Adrenal gland (tissue), 19 donors: Measurements from ENCODE around the gene HOXA1. TPM values are rescaled to one million over a fixed set of nuclear protein-coding genes. Genes with fewer than 3 reads are reported as not detected.

Source experiments
- DNase-seq, 7 donors: peaks; one replicate each; pipeline ENCODE4 v3.0.0-alpha.2; 2019 to 2020
- H3K27ac ChIP-seq, 5 donors: fragments of 200-600 bp; sonication (generic) in 4 of 5; 1 replicate in 3 of 5; 2 replicates in 2 of 5; pipeline versions ENCODE4 v1.5.1 to v1.8.0; 2016 to 2020; ENCODE audit warnings: mild to moderate bottlenecking in 1 of 5
- H3K27me3 ChIP-seq: fragments of 200-600 bp; 2 replicates; pipeline ENCODE4 v1.8.0; 2021
- H3K36me3 ChIP-seq, 2 donors: fragments of 200-600 bp; replicated peaks in 1 of 2; 1 replicate in 1 of 2; 2 replicates in 1 of 2; pipeline versions ENCODE4 v1.5.1 to v1.8.0; 2018 to 2022
- H3K4me1 ChIP-seq, 2 donors: fragments of 200-600 bp; replicated peaks in 1 of 2; 1 replicate in 1 of 2; 2 replicates in 1 of 2; pipeline versions ENCODE4 v1.5.1 to v1.8.0; 2018 to 2021
- H3K4me3 ChIP-seq, 4 donors: fragments of 200-600 bp; sonication (generic) in 3 of 4; one replicate each; pipeline ENCODE4 v1.5.1; 2016 to 2018
- H3K9me3 ChIP-seq, 3 donors: fragments of 200-600 bp; sonication (generic) in 1 of 3; replicated peaks in 1 of 3; 1 replicate in 2 of 3; 2 replicates in 1 of 3; pipeline versions ENCODE4 v1.5.1 to v1.8.0; 2016 to 2021
- POLR2A ChIP-seq, 2 donors: fragments of 450-650 bp; IDR thresholded peaks; one replicate each; pipeline ENCODE4 v1.6.1; 2017; ENCODE audit warnings: antibody characterized with exemption in 2 of 2, mild to moderate bottlenecking in 2 of 2, moderate library complexity in 1 of 2
- WGBS, 4 donors: extraction: QIAGEN DNeasy Blood & Tissue Kit in 2 of 4; methylation state at CpG; one replicate each; pipeline versions ENCODE4 v1.1.5 to v1.1.7; 2013 to 2017; 5-methylcytosine and 5-hydroxymethylcytosine counted together
- intact Hi-C, 2 donors: fragments of 100-400 bp; cut with DNase I; formaldehyde crosslinking; loops; one replicate each; pipeline versions ENCODE4 v1.14.1 to v1.15.0; 2022 to 2023
- long read RNA-seq, 10 donors: library from polyadenylated mRNA in 3 of 10; unstranded in 2 of 10; stranded (forward) in 1 of 10; transcript quantifications; one replicate each; pipeline ENCODE4 v2.0.0 and lab custom pipeline, GENCODE V29; 2021 to 2026
- polyA plus RNA-seq, 3 donors: library from polyadenylated mRNA; stranded (reverse); fragments of 200-250 nt in 2 of 3; fragments of 350-450 nt in 1 of 3; fragmentation: Illumina TruSeq in 1 of 3; extraction: RNeasy Lipid Tissue Mini Kit (QIAGEN cat#74804) in 1 of 3; gene quantifications; one replicate each; pipeline ENCODE4 v1.2.3, GENCODE V29; 2013 to 2014
- total RNA-seq, 9 donors: library from RNA; depleted of rRNA in 4 of 9; stranded (reverse); fragments of >200 nt in 4 of 9; fragments of 120-200 nt in 1 of 9; fragmentation: NEBNext Ultra II Directional in 1 of 9; extraction: Animal tissue kit (Norgen Biotek cat#: 25700) in 1 of 9; gene quantifications; one replicate each; pipeline versions ENCODE4 v1.1.0 to v1.2.4, GENCODE V29; 2013 to 2023
- TF ChIP-seq, protein P1 (sequence below), 6 experiments: fragments of 450-650 bp in 4 of 6; fragments of 200-600 bp in 2 of 6; sonication (generic) in 1 of 6; IDR thresholded peaks; 1 replicate in 5 of 6; 2 replicates in 1 of 6; pipeline versions ENCODE4 v1.5.1 to v1.8.0; 2016 to 2021; ENCODE audit warnings: antibody characterized with exemption in 6 of 6, mild to moderate bottlenecking in 2 of 6, moderate library complexity in 1 of 6
- donor health status: healthy with polysubstance abuse.
- donor health status: Bipolar disorder and iron deficiency.
- donor health status: DM: yes; HTN: yes; CAD: no.
- donor health status: DM: no; HTN: no; CAD: no.
- donor health status: DM: no; HTN: no; CAD: no.
- donor health status: DM: yes; HTN: yes; CAD: no.

HOXA1 gene
- 1 to 10 TPM in 3 of 9 donors, under 1 TPM in 5, not detected in 1; 0.18 to 4.4 (median 0.90) TPM for total RNA-seq
- under 1 TPM; 0.30 to 0.97 (median 0.32) TPM for polyA plus RNA-seq
- long read RNA-seq, donor 1, partial matches to known transcripts, result 0 of 1 reads
- long read RNA-seq, donor 1, other reads (novel, unspliced or antisense), result 0 of 1 reads
- long read RNA-seq, donor 2, partial matches to known transcripts, result 5 of 5 reads
- long read RNA-seq, donor 2, other reads (novel, unspliced or antisense), result 0 of 5 reads
- long read RNA-seq, donor 3, partial matches to known transcripts, result 0 of 1 reads
- long read RNA-seq, donor 3, other reads (novel, unspliced or antisense), result 0 of 1 reads
- long read RNA-seq, donor 4, result 0 reads
- long read RNA-seq, donor 5, result 0 reads
- long read RNA-seq, donor 6, result 0 reads
- long read RNA-seq, donor 7, partial matches to known transcripts, result 0 of 1 reads
- long read RNA-seq, donor 7, other reads (novel, unspliced or antisense), result 0 of 1 reads
- long read RNA-seq, donor 8, partial matches to known transcripts, result 0 of 2 reads
- long read RNA-seq, donor 8, other reads (novel, unspliced or antisense), result 0 of 2 reads
- long read RNA-seq, donor 9, partial matches to known transcripts, result 0 of 3 reads
- long read RNA-seq, donor 9, other reads (novel, unspliced or antisense), result 0 of 3 reads
- long read RNA-seq, donor 10, partial matches to known transcripts, result 0 of 2 reads
- long read RNA-seq, donor 10, other reads (novel, unspliced or antisense), result 0 of 2 reads

GRCh38 chr7:27095897-27096767, at the start of gene HOXA1:
Gene HOXA1 (minus strand): TSS chr7:27096000. CDS start chr7:27095912, 88 bp downstream.
- Histone ChIP-seq H3K27ac (peak within 1 kb of the TSS; percentile 56 to 95 (median 85)), H3K4me1 (peaks cover 22 to 26% of the 10 kb centered on the region in 2 donors), H3K4me3 (peak within 1 kb of the TSS; percentile 51 to 83 (median 76)), H3K27me3 (no peaks in the 10 kb centered on the region), H3K36me3 (no peaks in the 10 kb centered on the region), H3K9me3 (no peaks in the 10 kb centered on the region)
- DNase-seq, result peak; percentile 83 to 92 (median 89)
- WGBS, 4 donors, result 0 to 1% (median 1%) methylated on average over 37 to 68 of the region's 68 CpGs
- TF ChIP-seq, protein P1, sequence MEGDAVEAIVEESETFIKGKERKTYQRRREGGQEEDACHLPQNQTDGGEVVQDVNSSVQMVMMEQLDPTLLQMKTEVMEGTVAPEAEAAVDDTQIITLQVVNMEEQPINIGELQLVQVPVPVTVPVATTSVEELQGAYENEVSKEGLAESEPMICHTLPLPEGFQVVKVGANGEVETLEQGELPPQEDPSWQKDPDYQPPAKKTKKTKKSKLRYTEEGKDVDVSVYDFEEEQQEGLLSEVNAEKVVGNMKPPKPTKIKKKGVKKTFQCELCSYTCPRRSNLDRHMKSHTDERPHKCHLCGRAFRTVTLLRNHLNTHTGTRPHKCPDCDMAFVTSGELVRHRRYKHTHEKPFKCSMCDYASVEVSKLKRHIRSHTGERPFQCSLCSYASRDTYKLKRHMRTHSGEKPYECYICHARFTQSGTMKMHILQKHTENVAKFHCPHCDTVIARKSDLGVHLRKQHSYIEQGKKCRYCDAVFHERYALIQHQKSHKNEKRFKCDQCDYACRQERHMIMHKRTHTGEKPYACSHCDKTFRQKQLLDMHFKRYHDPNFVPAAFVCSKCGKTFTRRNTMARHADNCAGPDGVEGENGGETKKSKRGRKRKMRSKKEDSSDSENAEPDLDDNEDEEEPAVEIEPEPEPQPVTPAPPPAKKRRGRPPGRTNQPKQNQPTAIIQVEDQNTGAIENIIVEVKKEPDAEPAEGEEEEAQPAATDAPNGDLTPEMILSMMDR (IDR thresholded peaks at IDR 0.05), result no peak
- TF ChIP-seq POLR2A (IDR thresholded peaks at IDR 0.05), result peak; percentile 57 to 82
- intact Hi-C loops, result loop anchor here in 1 of 2 donors (10.0 kb wide), 1 partner anchor 231 kb away; the partner anchor contains the start of gene SKAP2

GRCh38 chr7:27145165-27145913, 49.5 kb upstream of the HOXA1 start:
- intact Hi-C loops, result no loop called here
- Histone ChIP-seq H3K4me1 (peaks cover 16 to 28% of the 10 kb centered on the region in 2 donors), H3K4me3 (peak overlapping the region in 1 of 4 donors; percentile 17), H3K27ac (peak overlapping the region in 4 of 5 donors; percentile 49 to 99 (median 78)), H3K36me3 (peaks cover 0 to 12% of the 10 kb centered on the region in 2 donors), H3K27me3 (no peaks in the 10 kb centered on the region), H3K9me3 (no peaks in the 10 kb centered on the region)
- WGBS, 4 donors, result 66 to 76% (median 70%) methylated on average over 37 to 47 of the region's 47 CpGs
- TF ChIP-seq POLR2A (IDR thresholded peaks at IDR 0.05), result no peak
- TF ChIP-seq, protein P1 (IDR thresholded peaks at IDR 0.05), result no peak
- DNase-seq, result peak in 3 of 7 donors; percentile 23 to 59 (median 27)

GRCh38 chr7:27144781-27145164, 49.0 kb upstream of the HOXA1 start:
- Histone ChIP-seq H3K4me1 (peaks cover 16 to 28% of the 10 kb centered on the region in 2 donors), H3K27ac (peak overlapping the region in 4 of 5 donors; percentile 49 to 99 (median 78)), H3K9me3 (no peaks in the 10 kb centered on the region), H3K27me3 (no peaks in the 10 kb centered on the region), H3K36me3 (peaks cover 0 to 12% of the 10 kb centered on the region in 2 donors), H3K4me3 (no peak overlapping the region)
- intact Hi-C loops, result loop anchor here (5.0 kb wide), 1 partner anchor 287 kb away; no protein-coding TSS in a partner anchor
- TF ChIP-seq POLR2A (IDR thresholded peaks at IDR 0.05), result no peak
- TF ChIP-seq, protein P1 (IDR thresholded peaks at IDR 0.05), result no peak
- DNase-seq, result peak in 2 of 7 donors; percentile 33 to 56
- 41 to 66% (median 58%) methylated on average over 17 to 31 of the region's 31 CpGs for WGBS, 4 donors
